IMR-90 (cell line): ENCODE results near the gene ME3.

Experiments
- POLR2A ChIP-seq: IDR thresholded peaks from 2 replicates; pipeline ENCODE4 v1.6.1; 2012; ENCODE audit warnings: mild to moderate bottlenecking, low read depth, low read length
- RFX5 ChIP-seq: IDR thresholded peaks from 2 replicates; pipeline ENCODE4 v1.8.0; 2012; ENCODE audit warnings: low read depth, mild to moderate bottlenecking, low read length, moderate library complexity
- TF ChIP-seq, protein P1 (sequence below): conservative IDR thresholded peaks from 2 replicates; pipeline ENCODE4 v1.5.1; 2012; ENCODE audit warnings: mild to moderate bottlenecking, low read depth, low read length, improper control_type of control experiment
- TF ChIP-seq, protein P2 (sequence below): fragments of 150-350 bp; IDR thresholded peaks from 2 replicates; pipeline ENCODE4 v1.6.1; 2016; ENCODE audit warnings: low read depth, mild to moderate bottlenecking, low read length, moderate library complexity, borderline replicate concordance

DNA sequence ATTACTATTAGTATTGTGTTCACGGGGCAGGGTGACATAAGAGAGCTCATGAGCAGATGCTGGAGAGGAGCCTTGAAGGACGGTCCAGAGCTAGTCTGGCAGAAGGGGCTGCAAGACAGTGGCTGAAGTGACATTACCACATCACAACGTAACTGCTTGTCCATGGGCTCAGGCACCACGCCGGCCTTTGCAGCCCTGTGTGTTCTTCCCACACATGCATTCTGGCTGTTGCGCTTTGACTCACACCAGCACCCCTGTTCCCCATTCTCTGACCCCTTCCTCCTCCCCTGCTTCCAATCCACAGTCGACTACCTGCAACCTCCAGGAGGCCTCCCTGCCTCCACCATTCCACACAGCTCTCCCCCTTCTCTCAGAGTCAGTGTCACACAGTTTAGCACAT is 103.3 kb downstream of the ME3 start:
- TF ChIP-seq POLR2A (no peak), RFX5 (no peak)
- TF ChIP-seq, protein P1, sequence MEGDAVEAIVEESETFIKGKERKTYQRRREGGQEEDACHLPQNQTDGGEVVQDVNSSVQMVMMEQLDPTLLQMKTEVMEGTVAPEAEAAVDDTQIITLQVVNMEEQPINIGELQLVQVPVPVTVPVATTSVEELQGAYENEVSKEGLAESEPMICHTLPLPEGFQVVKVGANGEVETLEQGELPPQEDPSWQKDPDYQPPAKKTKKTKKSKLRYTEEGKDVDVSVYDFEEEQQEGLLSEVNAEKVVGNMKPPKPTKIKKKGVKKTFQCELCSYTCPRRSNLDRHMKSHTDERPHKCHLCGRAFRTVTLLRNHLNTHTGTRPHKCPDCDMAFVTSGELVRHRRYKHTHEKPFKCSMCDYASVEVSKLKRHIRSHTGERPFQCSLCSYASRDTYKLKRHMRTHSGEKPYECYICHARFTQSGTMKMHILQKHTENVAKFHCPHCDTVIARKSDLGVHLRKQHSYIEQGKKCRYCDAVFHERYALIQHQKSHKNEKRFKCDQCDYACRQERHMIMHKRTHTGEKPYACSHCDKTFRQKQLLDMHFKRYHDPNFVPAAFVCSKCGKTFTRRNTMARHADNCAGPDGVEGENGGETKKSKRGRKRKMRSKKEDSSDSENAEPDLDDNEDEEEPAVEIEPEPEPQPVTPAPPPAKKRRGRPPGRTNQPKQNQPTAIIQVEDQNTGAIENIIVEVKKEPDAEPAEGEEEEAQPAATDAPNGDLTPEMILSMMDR: no peak
- TF ChIP-seq, protein P2, sequence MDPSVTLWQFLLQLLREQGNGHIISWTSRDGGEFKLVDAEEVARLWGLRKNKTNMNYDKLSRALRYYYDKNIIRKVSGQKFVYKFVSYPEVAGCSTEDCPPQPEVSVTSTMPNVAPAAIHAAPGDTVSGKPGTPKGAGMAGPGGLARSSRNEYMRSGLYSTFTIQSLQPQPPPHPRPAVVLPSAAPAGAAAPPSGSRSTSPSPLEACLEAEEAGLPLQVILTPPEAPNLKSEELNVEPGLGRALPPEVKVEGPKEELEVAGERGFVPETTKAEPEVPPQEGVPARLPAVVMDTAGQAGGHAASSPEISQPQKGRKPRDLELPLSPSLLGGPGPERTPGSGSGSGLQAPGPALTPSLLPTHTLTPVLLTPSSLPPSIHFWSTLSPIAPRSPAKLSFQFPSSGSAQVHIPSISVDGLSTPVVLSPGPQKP: no peak
